GM19438 (cell line): ENCODE data around the gene PACS2.

Experiments
- ATAC-seq: cut with Tn5 transposase; IDR thresholded peaks from one replicate; pipeline ENCODE4 v1.9.1; 2021; ENCODE audit warnings: low read depth; ENCODE audit not compliant: unreplicated experiment

PACS2 gene

DNA sequence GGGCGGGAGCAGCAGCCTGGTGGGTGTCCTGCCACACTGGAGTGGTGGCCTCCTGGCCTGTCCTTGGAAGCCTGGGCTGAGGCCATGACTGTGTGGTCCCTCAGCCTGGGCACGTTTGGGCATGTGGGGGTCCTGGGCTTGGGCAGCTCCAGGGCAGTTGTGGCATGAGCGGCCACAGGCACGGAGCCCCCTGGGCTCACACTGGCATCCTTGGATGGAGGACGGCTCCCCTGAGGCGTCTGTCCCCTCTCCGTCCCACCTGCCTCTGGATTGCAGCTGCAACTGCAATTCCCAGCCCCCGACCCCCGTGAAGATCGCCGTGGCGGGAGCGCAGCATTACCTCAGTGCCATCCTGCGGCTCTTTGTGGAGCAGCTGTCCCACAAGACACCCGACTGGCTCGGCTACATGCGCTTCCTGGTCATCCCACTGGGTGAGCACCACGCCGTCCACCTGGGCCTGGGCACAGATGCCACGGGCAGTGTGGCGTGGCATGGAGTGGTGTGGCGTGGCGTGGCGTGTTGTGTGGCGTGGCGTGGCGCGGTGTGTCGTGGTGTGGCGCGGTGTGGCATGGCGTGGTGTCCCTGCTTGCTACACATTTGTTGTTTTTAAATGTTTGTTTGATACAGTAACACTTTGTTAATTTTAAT lies 68.7 kb downstream of the PACS2 start:
- ATAC-seq: no peak

DNA sequence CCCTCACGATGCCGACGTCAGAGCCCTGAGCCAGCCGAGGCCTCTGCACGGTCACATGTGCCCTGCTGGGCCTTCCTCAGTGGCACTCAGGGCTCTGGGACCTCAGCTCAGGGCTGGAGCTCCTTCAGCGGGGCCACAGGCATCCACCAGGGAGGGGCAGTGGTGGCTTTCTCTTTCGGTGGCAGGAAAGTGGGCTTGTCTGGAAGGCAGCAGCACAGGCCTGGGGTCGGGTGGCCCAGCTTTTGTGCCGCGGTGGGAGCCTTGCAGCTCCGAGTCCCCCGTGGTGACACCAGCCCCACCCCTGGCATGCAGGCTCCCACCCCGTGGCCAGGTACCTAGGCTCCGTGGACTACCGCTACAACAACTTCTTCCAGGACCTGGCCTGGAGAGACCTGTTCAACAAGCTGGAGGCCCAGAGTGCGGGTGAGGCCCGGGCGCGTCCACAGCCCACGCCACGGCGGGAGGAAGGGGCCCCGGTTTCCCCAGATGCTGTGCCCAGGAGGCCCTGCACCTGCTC lies 69.6 kb downstream of the PACS2 start:
- no peak for ATAC-seq

GRCh38 chr14:105384605-105385321 lies 70.2 kb downstream of the PACS2 start:
- ATAC-seq: no peak

DNA sequence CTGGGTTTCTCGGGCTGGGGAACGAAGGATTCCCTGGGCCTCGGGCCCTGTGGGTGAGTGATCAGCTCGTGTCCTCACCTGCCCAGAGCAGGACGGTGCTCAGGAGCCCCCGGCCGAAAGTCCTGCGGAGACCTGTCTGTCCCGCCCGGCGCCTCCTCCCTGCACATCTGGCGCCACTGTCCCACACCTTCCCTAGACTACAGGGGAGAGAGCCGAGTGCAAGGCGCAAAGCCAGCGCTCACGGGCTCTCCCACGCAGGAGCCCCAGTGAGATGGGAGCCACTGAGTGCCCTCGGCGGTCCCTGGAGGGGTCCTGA lies 70.7 kb downstream of the PACS2 start:
- no peak for ATAC-seq

GRCh38 chr14:105385698-105386365 lies 71.3 kb downstream of the PACS2 start:
- no peak for ATAC-seq

GRCh38 chr14:105386581-105387529 lies 72.3 kb downstream of the PACS2 start:
- no peak for ATAC-seq

DNA sequence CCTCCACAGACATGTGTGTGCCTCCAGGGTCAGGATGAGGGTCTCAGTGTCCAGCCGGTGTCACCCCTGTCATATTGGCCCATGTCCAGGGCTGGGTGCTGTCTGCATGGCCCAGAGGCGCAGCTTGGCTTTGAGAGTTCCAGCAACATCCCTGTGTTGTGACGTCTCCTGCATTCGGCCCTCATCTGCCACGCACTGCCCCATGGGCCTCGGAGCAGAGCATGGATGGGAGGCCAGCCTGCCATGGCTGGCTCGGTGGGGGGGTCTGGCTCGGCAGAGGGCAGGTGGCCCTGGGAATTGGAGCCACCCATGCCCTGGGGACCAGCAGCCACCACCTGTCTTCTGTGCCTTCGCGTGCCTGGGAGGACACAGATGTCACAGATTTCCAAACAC lies 73.0 kb downstream of the PACS2 start:
- no peak for ATAC-seq

DNA sequence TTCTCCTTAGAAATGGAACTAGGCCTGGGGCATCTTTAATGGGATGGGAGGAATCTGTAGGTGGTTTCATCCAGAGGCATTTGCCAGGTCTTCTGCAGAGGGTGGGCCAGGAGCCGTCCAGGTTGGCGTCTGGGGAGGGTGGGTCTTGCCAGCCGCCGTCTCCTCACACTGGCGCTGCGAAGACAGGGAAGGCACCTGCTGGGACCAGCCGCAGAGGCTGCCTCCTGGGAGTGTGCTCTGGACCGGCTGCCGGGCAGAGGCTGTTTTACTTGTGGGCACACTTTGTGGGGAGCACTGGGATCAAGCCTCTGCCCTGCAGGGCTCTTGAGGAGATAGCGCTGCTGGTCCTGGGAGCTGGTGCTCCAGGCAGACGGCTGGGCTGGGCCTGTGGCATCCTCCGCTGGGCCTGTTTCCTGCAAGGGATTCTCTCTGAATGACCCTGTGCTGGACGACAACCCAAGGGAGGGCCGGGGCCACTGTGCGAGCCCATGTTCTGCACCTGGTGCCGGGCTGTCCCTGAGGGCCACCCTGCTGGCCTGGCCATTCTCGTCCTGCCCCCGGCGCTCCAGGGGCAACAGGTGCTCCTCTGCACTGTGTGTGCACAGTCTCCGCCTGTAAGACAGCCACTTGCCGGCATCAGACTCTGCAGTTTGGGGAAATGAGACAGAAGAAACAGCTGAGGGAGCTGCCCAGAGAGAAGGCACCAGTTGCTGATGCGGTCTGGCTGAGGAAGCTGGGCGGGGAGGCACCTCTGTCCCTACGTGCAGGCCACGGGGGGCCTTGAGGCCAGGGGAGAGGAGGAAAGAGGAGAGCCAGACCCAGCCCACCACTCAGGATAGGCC lies 73.8 kb downstream of the PACS2 start:
- ATAC-seq: no peak

DNA sequence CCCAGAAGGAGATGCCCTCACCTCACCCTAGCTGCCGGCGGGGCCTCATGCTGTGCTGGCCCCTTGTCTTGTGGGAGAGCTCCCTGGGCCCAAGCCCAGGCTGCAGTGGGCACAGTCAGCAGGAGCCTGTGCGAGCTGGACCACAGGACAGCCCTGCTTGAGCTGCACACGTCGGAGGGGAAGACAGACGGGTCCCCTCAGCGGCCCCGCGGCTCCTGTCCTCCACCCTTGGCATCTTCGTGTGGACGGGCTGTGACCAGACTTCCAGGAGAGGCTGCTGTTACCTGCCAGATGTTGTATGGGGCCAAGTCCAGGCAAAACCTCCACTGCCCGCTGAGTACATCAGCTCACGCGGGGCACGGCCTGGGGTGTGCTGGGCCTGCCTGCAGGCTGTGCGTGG lies 74.4 kb downstream of the PACS2 start:
- no peak for ATAC-seq

- no peak for ATAC-seq
Observed at GRCh38 chr14:105389534-105389933, 75.0 kb downstream of the PACS2 start.

- ATAC-seq: no peak
Observed at GRCh38 chr14:105389976-105390848, 75.7 kb downstream of the PACS2 start.

- no peak for ATAC-seq
Observed at GRCh38 chr14:105390849-105391500, 76.4 kb downstream of the PACS2 start.

GRCh38 chr14:105391541-105391940 lies 77.0 kb downstream of the PACS2 start:
- no peak for ATAC-seq

GRCh38 chr14:105392131-105393090 lies 77.9 kb downstream of the PACS2 start:
- ATAC-seq: no peak

GRCh38 chr14:105393151-105393550 lies 78.6 kb downstream of the PACS2 start:
- ATAC-seq: no peak

DNA sequence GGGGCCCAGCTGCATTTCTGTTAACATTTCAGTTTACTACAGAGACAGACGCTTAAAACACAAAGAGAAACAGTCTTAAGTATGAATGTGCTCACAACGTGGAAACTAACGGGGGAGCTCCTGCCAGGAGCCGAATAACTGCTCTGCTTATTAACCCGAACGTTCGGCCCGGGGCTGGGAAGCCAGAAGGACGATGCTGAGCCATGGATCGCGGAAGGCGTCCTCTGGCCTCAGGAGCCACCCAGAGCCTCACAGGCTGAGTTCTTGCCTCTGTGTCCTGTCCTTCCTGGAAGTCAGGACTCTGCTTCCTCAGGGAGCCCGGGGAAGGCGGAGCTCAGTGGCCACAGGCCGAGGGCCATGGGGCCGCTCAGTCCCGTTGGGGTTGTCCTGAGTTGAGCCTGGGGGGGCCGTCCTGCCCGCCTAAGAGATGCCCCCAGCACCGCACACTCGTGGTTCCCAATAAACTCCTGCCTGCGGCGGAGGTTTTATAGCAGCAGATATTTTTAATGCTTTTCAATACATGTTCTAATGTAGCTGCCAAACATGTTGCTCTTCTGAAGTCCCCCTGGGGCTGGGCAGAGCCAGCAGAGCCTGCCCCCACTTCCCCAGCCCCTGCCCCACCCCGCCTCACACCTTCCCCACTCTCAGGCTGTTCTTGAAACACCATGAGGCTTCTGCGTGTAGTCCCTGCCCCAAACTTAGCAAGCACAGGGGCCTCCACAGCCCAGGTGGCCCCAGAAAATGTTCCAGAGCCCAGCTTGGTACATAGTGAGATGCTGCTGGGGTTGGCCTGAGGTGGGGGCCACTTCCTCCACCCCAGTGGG lies 80.4 kb downstream of the PACS2 start:
- ATAC-seq: no peak

DNA sequence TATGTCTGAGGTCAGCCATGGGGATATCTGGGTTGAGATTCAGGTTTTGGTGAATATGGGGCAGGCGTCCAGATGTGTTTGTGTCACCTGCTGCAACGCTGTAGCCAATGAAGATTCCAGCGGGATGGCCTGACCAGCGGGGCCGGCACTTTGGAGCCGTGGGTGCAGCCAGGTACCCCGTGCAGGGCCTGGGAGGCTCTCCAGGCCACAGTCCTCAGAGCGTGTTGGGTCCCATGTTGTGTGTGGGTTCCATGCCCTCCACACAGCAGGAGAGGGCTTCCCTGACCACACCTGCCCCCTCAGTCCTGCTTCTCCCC lies 80.9 kb downstream of the PACS2 start:
- ATAC-seq: no peak
